Coronary artery (tissue), 2 donors: ENCODE results near the gene UFSP1.

Experiments
- DNase-seq: peaks from one replicate; pipeline ENCODE4 v3.0.0-alpha.2; 2017; ENCODE audit warnings: low spot score
- H3K27ac ChIP-seq, 2 donors: fragments of 200-600 bp; sonication (generic); one replicate each; pipeline ENCODE4 v1.5.1; 2016 to 2019
- H3K4me3 ChIP-seq: fragments of 200-600 bp; sonication (generic); 2 replicates; pipeline ENCODE4 v1.5.1; 2016; ENCODE audit warnings: mild to moderate bottlenecking, moderate library complexity
- TF ChIP-seq, protein P1 (sequence below): fragments of 200-600 bp; sonication (generic); IDR thresholded peaks from one replicate; pipeline ENCODE4 v1.5.1; 2019; ENCODE audit warnings: antibody characterized with exemption

The UFSP1 gene

DNA sequence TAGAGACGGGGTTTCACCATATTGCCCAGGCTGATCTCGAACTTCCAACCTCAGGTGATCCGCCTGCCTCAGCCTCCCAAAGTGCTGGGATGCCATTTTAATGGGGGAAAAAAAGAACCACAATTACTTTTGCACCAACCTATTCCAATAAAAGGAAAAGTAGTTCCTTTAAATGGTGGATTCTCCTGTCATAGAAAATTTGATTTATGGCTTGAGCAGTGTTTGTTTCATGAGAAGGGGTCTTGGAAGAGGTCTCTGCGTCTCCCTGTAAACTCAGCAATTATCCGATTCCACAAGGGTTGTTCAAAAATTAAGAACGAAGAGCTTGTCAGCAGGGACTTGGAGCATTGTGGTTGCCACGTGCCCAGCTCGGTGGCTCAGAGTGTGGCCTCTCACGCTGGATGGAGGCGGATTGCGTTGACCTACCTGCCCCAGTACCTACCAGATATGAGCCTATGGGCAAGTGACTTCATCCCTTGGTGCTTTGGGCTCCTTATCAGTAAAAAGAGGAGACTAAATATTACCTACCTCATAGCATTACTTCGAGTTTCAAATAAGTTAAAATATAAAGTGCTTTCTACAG, 25.2 kb downstream of the UFSP1 start:
- no peak for DNase-seq
- no peak overlapping the region for H3K4me3 ChIP-seq

GRCh38 chr7:100863406-100863950, 26.0 kb downstream of the UFSP1 start:
- TF ChIP-seq, protein P1, sequence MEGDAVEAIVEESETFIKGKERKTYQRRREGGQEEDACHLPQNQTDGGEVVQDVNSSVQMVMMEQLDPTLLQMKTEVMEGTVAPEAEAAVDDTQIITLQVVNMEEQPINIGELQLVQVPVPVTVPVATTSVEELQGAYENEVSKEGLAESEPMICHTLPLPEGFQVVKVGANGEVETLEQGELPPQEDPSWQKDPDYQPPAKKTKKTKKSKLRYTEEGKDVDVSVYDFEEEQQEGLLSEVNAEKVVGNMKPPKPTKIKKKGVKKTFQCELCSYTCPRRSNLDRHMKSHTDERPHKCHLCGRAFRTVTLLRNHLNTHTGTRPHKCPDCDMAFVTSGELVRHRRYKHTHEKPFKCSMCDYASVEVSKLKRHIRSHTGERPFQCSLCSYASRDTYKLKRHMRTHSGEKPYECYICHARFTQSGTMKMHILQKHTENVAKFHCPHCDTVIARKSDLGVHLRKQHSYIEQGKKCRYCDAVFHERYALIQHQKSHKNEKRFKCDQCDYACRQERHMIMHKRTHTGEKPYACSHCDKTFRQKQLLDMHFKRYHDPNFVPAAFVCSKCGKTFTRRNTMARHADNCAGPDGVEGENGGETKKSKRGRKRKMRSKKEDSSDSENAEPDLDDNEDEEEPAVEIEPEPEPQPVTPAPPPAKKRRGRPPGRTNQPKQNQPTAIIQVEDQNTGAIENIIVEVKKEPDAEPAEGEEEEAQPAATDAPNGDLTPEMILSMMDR: no peak
- Histone ChIP-seq H3K4me3 (no peak overlapping the region), H3K27ac (no peak overlapping the region)
- DNase-seq: no peak

More for the DNA sequence above, 25.2 kb downstream of the UFSP1 start:
- TF ChIP-seq, protein P1: no peak
- H3K27ac ChIP-seq: no peak overlapping the region

DNA sequence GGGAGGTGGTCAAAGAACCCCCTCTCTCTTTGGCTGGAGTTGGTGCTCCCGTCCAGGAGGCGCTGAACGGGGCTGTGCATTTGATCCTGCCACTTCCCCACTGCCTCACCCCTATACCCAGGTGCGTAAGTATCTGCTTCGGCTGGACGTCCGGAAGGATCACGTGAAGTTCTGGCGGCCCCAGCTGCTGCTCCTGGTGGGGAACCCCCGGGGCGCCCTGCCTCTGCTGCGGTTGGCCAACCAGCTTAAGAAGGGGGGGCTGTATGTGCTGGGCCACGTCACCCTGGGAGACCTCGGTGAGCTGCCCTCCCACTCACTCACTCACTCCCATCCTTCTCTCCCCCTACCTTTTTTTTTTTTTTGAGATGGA, 27.9 kb downstream of the UFSP1 start:
- Histone ChIP-seq H3K4me3 (no peak overlapping the region), H3K27ac (no peak overlapping the region)
- DNase-seq: no peak
- TF ChIP-seq, protein P1: no peak

GRCh38 chr7:100860702-100861615, 28.6 kb downstream of the UFSP1 start:
- TF ChIP-seq, protein P1: no peak
- H3K27ac ChIP-seq: no peak overlapping the region
- DNase-seq: no peak
- no peak overlapping the region for H3K4me3 ChIP-seq

GRCh38 chr7:100859856-100860255, 29.7 kb downstream of the UFSP1 start:
- H3K27ac ChIP-seq: no peak overlapping the region
- TF ChIP-seq, protein P1: no peak
- H3K4me3 ChIP-seq: no peak overlapping the region
- DNase-seq: no peak

DNA sequence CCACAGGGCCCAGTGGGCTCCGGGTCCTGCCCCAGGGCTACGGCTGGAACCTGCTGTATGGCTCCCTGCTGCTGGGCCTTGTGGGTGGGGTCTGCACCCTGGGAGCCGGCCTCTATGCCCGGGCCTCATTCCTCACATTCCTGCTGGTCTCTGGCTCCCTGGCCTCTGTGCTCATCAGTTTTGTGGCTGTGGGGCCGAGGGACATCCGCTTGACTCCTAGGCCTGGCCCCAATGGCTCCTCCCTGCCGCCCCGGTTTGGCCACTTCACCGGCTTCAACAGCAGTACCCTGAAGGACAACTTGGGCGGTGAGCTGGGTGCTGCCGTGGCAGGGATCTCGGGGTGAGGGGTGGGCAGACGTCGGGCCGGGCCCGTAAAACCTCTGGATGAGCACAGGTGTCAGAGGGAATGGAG, 32.6 kb downstream of the UFSP1 start:
- H3K4me3 ChIP-seq: no peak overlapping the region
- DNase-seq: no peak
- H3K27ac ChIP-seq: no peak overlapping the region
- TF ChIP-seq, protein P1: no peak
